Measurements from ENCODE around the gene LEMD3. TPM values are rescaled to one million over a fixed set of nuclear protein-coding genes. Genes with fewer than 3 reads are reported as not detected.

Gene LEMD3
- total and polyA plus RNA-seq, 2 of the 8 experiments (the other 6 are each of a cell fraction or from before 2014, with no cell fraction given) = 5.8 to 33.2 TPM

GRCh38 chr12:65248656-65249633 lies 79.6 kb downstream of the LEMD3 start:
- Histone ChIP-seq H4K5ac (ENCODE audit: insufficient read length, low read depth, low read length) (no peak overlapping the region), H2BK120ac (replicated peaks; ENCODE audit: low read depth, low read length) (no peak overlapping the region), H3K23me2 (ENCODE audit: low read depth, low read length) (no peaks in the 10 kb centered on the region), H3K79me2 (ENCODE audit: control insufficient read depth in 1 of 2, insufficient read depth in 2 of 2, low read length in 2 of 2) (no peaks in the 10 kb centered on the region), H3K18ac (ENCODE audit: extremely low read depth, low read length) (no peak overlapping the region), H3K14ac (ENCODE audit: insufficient read length) (no peak overlapping the region), H4K8ac (ENCODE audit: extremely low read depth, insufficient read depth, low read length) (no peak overlapping the region), H3K4me2 (ENCODE audit: insufficient read depth in 1 of 2, low read depth in 2 of 2, low read length in 2 of 2) (no peak overlapping the region), H3K9me3 (ENCODE audit: insufficient read depth in 2 of 2, low read depth in 1 of 2, low read length in 1 of 2) (no peaks in the 10 kb centered on the region), H4K20me1 (replicated peaks in 1 of 2; ENCODE audit: control insufficient read depth in 1 of 2, insufficient read depth in 2 of 2, low read length in 2 of 2) (no peaks in the 10 kb centered on the region), H2BK5ac (ENCODE audit: low read depth, low read length) (no peak overlapping the region), H3K27ac (ENCODE audit: low read depth, low read length) (no peak overlapping the region), H3K4ac (replicated peaks; ENCODE audit: insufficient read length, low read depth, low read length) (no peak overlapping the region), H3K36me3 (ENCODE audit: control insufficient read depth in 2 of 4, insufficient read depth in 4 of 4, low read length in 3 of 4) (peaks cover 0 to 8% (median 4%) of the 10 kb centered on the region in 4 experiments; a peak in 3 of 8 replicates), H2BK12ac (ENCODE audit: low read depth, low read length) (no peak overlapping the region), H2BK15ac (ENCODE audit: low read length) (no peak overlapping the region), H3K9ac (replicated peaks in 1 of 4; ENCODE audit: extremely low read depth in 1 of 4, low read depth in 3 of 4, low read length in 3 of 4) (no peak overlapping the region), H3K23ac (ENCODE audit: insufficient read length) (no peak overlapping the region), H3K79me1 (ENCODE audit: low read depth, low read length) (no peaks in the 10 kb centered on the region), H3K4me3 (ENCODE audit: extremely low read depth in 1 of 4, insufficient read depth in 2 of 4, low read depth in 3 of 4, low read length in 4 of 4) (no peak overlapping the region), H2AK5ac (ENCODE audit: low read depth, low read length) (no peak overlapping the region), H3K4me1 (replicated peaks in 1 of 4; ENCODE audit: control insufficient read depth in 3 of 4, insufficient read depth in 4 of 4, low read length in 3 of 4) (no peaks in the 10 kb centered on the region), H2AFZ (ENCODE audit: low read length) (no peak overlapping the region), H2BK20ac (ENCODE audit: low read length) (no peak overlapping the region), H4K91ac (replicated peaks; ENCODE audit: insufficient read length, low read length) (no peak overlapping the region), H3K56ac (replicated peaks; ENCODE audit: insufficient read length, low read depth, low read length) (no peak overlapping the region), H3K27me3 (replicated peaks in 1 of 4; ENCODE audit: control insufficient read depth in 3 of 4, extremely low read depth in 1 of 4, insufficient read depth in 3 of 4, low read length in 3 of 4) (no peaks in the 10 kb centered on the region)
- ChIA-PET POLR2A (ENCODE audit: partially characterized antibody) (interaction anchor here (0.7 kb wide), 1 partner anchor 16 kb away, joined by 3 read pairs; no protein-coding TSS in a partner anchor), CTCF (ENCODE audit: partially characterized antibody) (interaction anchor here (0.6 kb wide), 1 partner anchor 955 kb away, joined by 3 read pairs; no protein-coding TSS in a partner anchor)
- no peak for FAIRE-seq
- no peak for DNase-seq (ENCODE audit: low read depth in 1 of 2, low spot score in 2 of 2)
- 90% methylated on average over 2 of the region's 2 CpGs; no CpG with 5 or more reads in 1 of the 2 experiments for WGBS, 2 experiments (ENCODE audit: extremely low coverage in 1 of 2, insufficient coverage in 1 of 2, insufficient read length in 1 of 2, insufficient replicate concordance in 2 of 2, low coverage in 1 of 2, low lambda C conversion rate in 2 of 2, missing lambda C conversion rate in 1 of 2)
- TF ChIP-seq POLR2AphosphoS5 (IDR thresholded peaks at IDR 0.05; ENCODE audit: low read depth, low read length) (no peak), CREB1 (IDR thresholded peaks at IDR 0.05) (no peak), TCF12 (IDR thresholded peaks at IDR 0.05; ENCODE audit: low read depth, low read length) (no peak), EGR1 (IDR thresholded peaks at IDR 0.05; ENCODE audit: borderline replicate concordance, low read depth, low read length) (no peak), CBX8 (IDR thresholded peaks at IDR 0.05; ENCODE audit: borderline replicate concordance, low read depth, low read length) (no peak), ZNF274 (IDR thresholded peaks at IDR 0.05; ENCODE audit: borderline replicate concordance, extremely low read depth, low read length) (no peak)

Measured in H1 (cell line).